Lung microvascular endothelial cell (primary cell): Measurements from ENCODE around the gene MMP24. TPM values are rescaled to one million over a fixed set of nuclear protein-coding genes. Genes with fewer than 3 reads are reported as not detected.
A peak's percentile ranks its signal among the peaks of the same experiment; 100 is the strongest.
"Not testable (repeated sequence)": the region's sequence is repeated elsewhere in the genome, so short reads cannot be mapped to it uniquely, and the experiment has no call there.

Experiments used
- DNase-seq, 2 donors: peaks; one replicate each; pipeline versions ENCODE4 v3.0.0 to v3.0.0-alpha.2; 2010; ENCODE audit warnings: low read depth in 2 of 2
- total RNA-seq: library from RNA; depleted of rRNA; stranded (reverse); fragments of >200 nt; gene quantifications from 2 replicates; pipeline ENCODE4 v1.2.1, GENCODE V29; 2014

The MMP24 gene
- total RNA-seq, 1 donor from 2014 or later: 0.20 TPM

- peak; percentile 74 to 85 for DNase-seq
Measured at GRCh38 chr20:35306931-35307517, 80.5 kb downstream of the MMP24 start.

- peak; percentile 77 to 84 for DNase-seq
Measured at GRCh38 chr20:35307666-35308653, 81.5 kb downstream of the MMP24 start.

GRCh38 chr20:35311409-35311808 lies 84.9 kb downstream of the MMP24 start:
- DNase-seq: peak in 1 of 2 donors; percentile 44

GRCh38 chr20:35311822-35312221 lies 85.3 kb downstream of the MMP24 start:
- no peak for DNase-seq

GRCh38 chr20:35312318-35312717 lies 85.8 kb downstream of the MMP24 start:
- peak; percentile 73 to 75 for DNase-seq

- DNase-seq: no peak
Measured at GRCh38 chr20:35314816-35315631, 88.5 kb downstream of the MMP24 start.

GRCh38 chr20:35315632-35316020 lies 89.1 kb downstream of the MMP24 start:
- not testable (repeated sequence) for DNase-seq

- DNase-seq: peak in 1 of 2 donors; percentile 21
Measured at GRCh38 chr20:35316086-35316485, 89.6 kb downstream of the MMP24 start.

GRCh38 chr20:35317416-35318210 lies 91.1 kb downstream of the MMP24 start:
- DNase-seq: no peak

- peak; percentile 46 to 82 for DNase-seq
Measured at GRCh38 chr20:35318502-35319157, 92.1 kb downstream of the MMP24 start.

- DNase-seq: peak in 1 of 2 donors; percentile 64
Measured at GRCh38 chr20:35319192-35319870, 92.8 kb downstream of the MMP24 start.

GRCh38 chr20:35319871-35320197 lies 93.3 kb downstream of the MMP24 start:
- peak in 1 of 2 donors; percentile 58 for DNase-seq

GRCh38 chr20:35320396-35321126 lies 94.1 kb downstream of the MMP24 start:
- no peak for DNase-seq

GRCh38 chr20:35325401-35325800 lies 98.9 kb downstream of the MMP24 start:
- no peak for DNase-seq

GRCh38 chr20:35326021-35326739 lies 99.7 kb downstream of the MMP24 start:
- no peak for DNase-seq
